ENCODE results near the gene IKZF4.

DNA sequence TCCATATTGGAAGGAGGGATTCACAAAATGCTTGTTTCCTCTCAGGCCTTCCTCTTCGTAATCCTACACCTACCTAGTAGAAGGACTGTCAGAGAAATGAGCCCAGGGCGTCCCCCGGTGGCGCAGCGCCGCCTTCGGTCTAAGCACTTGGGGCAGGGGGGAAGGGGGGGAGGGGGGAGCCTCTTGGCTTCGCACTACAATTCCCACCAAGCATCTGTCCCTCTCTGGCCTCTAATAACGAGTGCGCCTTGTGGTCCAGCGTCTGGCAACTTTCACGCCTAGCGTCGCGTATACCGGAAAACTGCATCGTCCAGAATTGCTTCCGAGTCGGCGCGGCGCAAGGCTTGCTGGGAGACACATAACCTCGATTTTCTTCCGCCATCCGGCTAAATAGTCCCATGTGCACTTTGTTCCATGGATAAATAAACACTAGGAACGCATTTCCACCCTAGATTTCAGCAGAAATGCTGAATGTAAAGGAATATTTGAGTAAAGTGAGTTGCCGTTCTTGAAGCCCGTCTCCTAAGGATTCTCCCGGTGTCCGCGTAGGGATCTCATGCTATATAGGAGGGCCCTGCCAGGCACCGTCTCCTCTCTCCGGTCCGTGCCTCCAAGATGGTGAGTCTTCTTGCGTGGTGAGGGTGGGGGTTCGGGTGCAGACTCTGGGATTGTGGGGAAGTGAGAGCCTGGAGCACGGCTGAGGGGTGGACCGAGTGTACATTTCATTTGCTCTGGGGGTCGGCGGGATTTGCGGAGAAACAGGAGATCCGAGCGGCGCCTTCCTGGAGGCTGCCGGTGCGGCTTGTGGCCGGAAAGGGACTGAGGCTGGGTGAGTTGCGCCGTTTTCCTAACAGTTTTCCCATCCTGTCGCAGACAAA, 20.9 kb downstream of the IKZF4 start, which contains the start of gene RPS26:
- TF ChIP-seq CTCF (IDR thresholded peaks at IDR 0.05; ENCODE audit: insufficient read depth, low read length, poor library complexity, severe bottlenecking) = peak; percentile 66
- no peak for TF ChIP-seq EZH2phosphoT487 (conservative IDR thresholded peaks at IDR 0.05; ENCODE audit: low read length)

All from SU-DHL-6 (cell line).